LNCaP clone FGC (cell line): Measurements from ENCODE around the gene ARID1B.

Experiments
- DNase-seq: peaks from one replicate; pipeline ENCODE4 v3.0.0-alpha.2; 2011; ENCODE audit warnings: low read depth
- H3K4me3 ChIP-seq: 2 replicates; pipeline ENCODE4 v1.5.1; 2011; ENCODE audit warnings: mild to moderate bottlenecking, low read depth, low read length, control low read depth
- CTCF ChIP-seq: IDR thresholded peaks from 2 replicates; pipeline ENCODE4 v1.5.1; 2012; ENCODE audit warnings: mild to moderate bottlenecking; ENCODE audit not compliant: control insufficient read depth, insufficient read depth; ENCODE audit errors: extremely low read depth

Gene ARID1B

GRCh38 chr6:156953479-156954146 is 176.4 kb downstream of the ARID1B start:
- peak; percentile 72 for DNase-seq
- TF ChIP-seq CTCF, result peak; percentile 38
- peak overlapping the region; percentile 8; the same call in 1 of the 2 replicates for H3K4me3 ChIP-seq

GRCh38 chr6:156954191-156954590 is 177.0 kb downstream of the ARID1B start:
- no peak for TF ChIP-seq CTCF
- no peak for DNase-seq
- no peak overlapping the region for H3K4me3 ChIP-seq

- TF ChIP-seq CTCF, result no peak
- no peak overlapping the region for H3K4me3 ChIP-seq
- DNase-seq, result no peak
Measured at GRCh38 chr6:156954816-156955215, 177.6 kb downstream of the ARID1B start.

- TF ChIP-seq CTCF, result no peak
- peak; percentile 87 for DNase-seq
- H3K4me3 ChIP-seq, result no peak overlapping the region
Measured at GRCh38 chr6:156955494-156956183, 178.5 kb downstream of the ARID1B start.

GRCh38 chr6:156956286-156956685 is 179.1 kb downstream of the ARID1B start:
- peak; percentile 59 for DNase-seq
- TF ChIP-seq CTCF, result no peak
- no peak overlapping the region for H3K4me3 ChIP-seq

GRCh38 chr6:156957931-156958547 is 180.9 kb downstream of the ARID1B start:
- no peak for DNase-seq
- no peak for TF ChIP-seq CTCF
- no peak overlapping the region for H3K4me3 ChIP-seq
